H1 (cell line): ENCODE measurements around the gene ADGRV1. TPM values are rescaled to one million over a fixed set of nuclear protein-coding genes. Genes with fewer than 3 reads are reported as not detected.

Experiments used
- CTCF ChIA-PET: fragments of 300-600 bp; sonication (Branson Sonifier 250); formaldehyde crosslinking; loops from one replicate; lab custom pipeline; 2021; ENCODE audit not compliant: partially characterized antibody; lab: Charles Lee
- POLR2A ChIA-PET: fragments of 300-600 bp; sonication (Branson Sonifier 250); formaldehyde crosslinking; loops from one replicate; lab custom pipeline; 2021; ENCODE audit warnings: inconsistent platforms; ENCODE audit not compliant: partially characterized antibody; lab: Charles Lee
- DNase-seq, 2 experiments: peaks; one replicate each; pipeline versions ENCODE4 v3.0.0 to v3.0.0-alpha.2; 2010 to 2022; ENCODE audit warnings: low spot score in 2 of 2, low read depth in 1 of 2, mixed read lengths in 1 of 2
- FAIRE-seq: peaks from 2 replicates; lab custom pipeline; 2011; peaks lifted over from hg19 to GRCh38; lab: Jason Lieb, UNC
- H2AFZ ChIP-seq: 2 replicates; pipeline ENCODE4 v1.8.1; 2012; ENCODE audit warnings: low read length, inconsistent platforms
- H2AK5ac ChIP-seq: 2 replicates; pipeline ENCODE4 v1.6.1; 2013; ENCODE audit warnings: low read depth, low read length
- H2BK120ac ChIP-seq: replicated peaks from 2 replicates; pipeline ENCODE3; 2013; ENCODE audit warnings: low read depth, low read length, inconsistent platforms
- H2BK12ac ChIP-seq: 2 replicates; pipeline ENCODE4 v1.6.1; 2013; ENCODE audit warnings: low read depth, low read length
- H2BK15ac ChIP-seq: 2 replicates; pipeline ENCODE4 v1.6.1; 2013; ENCODE audit warnings: low read length
- H2BK20ac ChIP-seq: 2 replicates; pipeline ENCODE4 v1.6.1; 2013; ENCODE audit warnings: low read length
- H2BK5ac ChIP-seq: 2 replicates; pipeline ENCODE4 v1.6.1; 2013; ENCODE audit warnings: low read depth, low read length
- H3K14ac ChIP-seq: 2 replicates; pipeline ENCODE4 v1.6.1; 2013; ENCODE audit warnings: inconsistent platforms; ENCODE audit not compliant: insufficient read length
- H3K18ac ChIP-seq: 2 replicates; pipeline ENCODE4 v1.6.1; 2013; ENCODE audit warnings: low read length; ENCODE audit errors: extremely low read depth
- H3K23ac ChIP-seq: 2 replicates; pipeline ENCODE4 v1.6.1; 2013; ENCODE audit warnings: inconsistent platforms; ENCODE audit not compliant: insufficient read length
- H3K23me2 ChIP-seq: 2 replicates; pipeline ENCODE4 v1.6.1; 2013; ENCODE audit warnings: low read depth, low read length
- H3K27ac ChIP-seq: 2 replicates; pipeline ENCODE4 v1.6.1; 2011; ENCODE audit warnings: low read depth, low read length, inconsistent platforms
- H3K27me3 ChIP-seq, 4 experiments: replicated peaks in 1 of 4; 1 replicate in 1 of 4; 2 replicates in 3 of 4; pipeline versions ENCODE4 v1.6.1 to v1.8.1; 2011 to 2013; ENCODE audit warnings: low read length in 3 of 4, mild to moderate bottlenecking in 3 of 4, inconsistent platforms in 2 of 4, mixed read lengths in 2 of 4, moderate library complexity in 1 of 4; ENCODE audit not compliant: control insufficient read depth in 3 of 4, insufficient read depth in 3 of 4; ENCODE audit errors: extremely low read depth in 1 of 4
- H3K36me3 ChIP-seq, 4 experiments: 2 replicates each; pipeline versions ENCODE4 v1.6.1 to v1.8.1; 2011 to 2013; ENCODE audit warnings: mild to moderate bottlenecking in 4 of 4, low read length in 3 of 4, moderate library complexity in 2 of 4, control low read depth in 1 of 4, inconsistent platforms in 1 of 4; ENCODE audit not compliant: insufficient read depth in 4 of 4, control insufficient read depth in 2 of 4
- H3K4ac ChIP-seq: replicated peaks from 2 replicates; pipeline ENCODE3; 2013; ENCODE audit warnings: low read length, low read depth, mixed read lengths, inconsistent platforms; ENCODE audit not compliant: insufficient read length
- H3K4me1 ChIP-seq, 4 experiments: replicated peaks in 1 of 4; 1 replicate in 1 of 4; 2 replicates in 3 of 4; pipeline versions ENCODE4 v1.6.1 to v1.8.1; 2011 to 2013; ENCODE audit warnings: low read length in 3 of 4, inconsistent platforms in 2 of 4, mixed read lengths in 1 of 4; ENCODE audit not compliant: insufficient read depth in 4 of 4, control insufficient read depth in 3 of 4
- H3K4me2 ChIP-seq, 2 experiments: 2 replicates each; pipeline versions ENCODE4 v1.6.1 to v1.8.1; 2011 to 2013; ENCODE audit warnings: low read depth in 2 of 2, low read length in 2 of 2, control low read depth in 1 of 2, inconsistent platforms in 1 of 2, mild to moderate bottlenecking in 1 of 2; ENCODE audit not compliant: insufficient read depth in 1 of 2
- H3K4me3 ChIP-seq, 4 experiments: fragments of 200-600, 300-600 bp in 1 of 4; sonication (generic), shearing (Covaris generic), sonication (Bioruptor Twin) in 1 of 4; 2 replicates each; pipeline versions ENCODE4 v1.5.1 to v1.8.1; 2011 to 2016; ENCODE audit warnings: low read length in 4 of 4, low read depth in 3 of 4, control low read depth in 2 of 4, inconsistent platforms in 2 of 4, mild to moderate bottlenecking in 2 of 4, mixed read lengths in 1 of 4, moderate library complexity in 1 of 4; ENCODE audit not compliant: insufficient read depth in 2 of 4; ENCODE audit errors: extremely low read depth in 1 of 4
- H3K56ac ChIP-seq: replicated peaks from 2 replicates; pipeline ENCODE3; 2013; ENCODE audit warnings: low read depth, mild to moderate bottlenecking, mixed read lengths, low read length, inconsistent platforms; ENCODE audit not compliant: insufficient read length
- H3K79me1 ChIP-seq: 2 replicates; pipeline ENCODE4 v1.6.1; 2013; ENCODE audit warnings: low read depth, low read length, control low read depth
- H3K79me2 ChIP-seq, 2 experiments: 2 replicates each; pipeline versions ENCODE4 v1.6.1 to v1.8.1; 2012 to 2013; ENCODE audit warnings: low read length in 2 of 2, mild to moderate bottlenecking in 2 of 2, inconsistent platforms in 1 of 2; ENCODE audit not compliant: insufficient read depth in 2 of 2, control insufficient read depth in 1 of 2
- H3K9ac ChIP-seq, 4 experiments: replicated peaks in 1 of 4; 1 replicate in 1 of 4; 2 replicates in 3 of 4; pipeline versions ENCODE4 v1.6.1 to v1.8.1; 2011 to 2013; ENCODE audit warnings: low read depth in 3 of 4, low read length in 3 of 4, control low read depth in 2 of 4, mild to moderate bottlenecking in 2 of 4, moderate library complexity in 2 of 4, inconsistent platforms in 1 of 4; ENCODE audit errors: extremely low read depth in 1 of 4
- H3K9me3 ChIP-seq, 2 experiments: 2 replicates each; pipeline versions ENCODE4 v1.6.1 to v1.8.1; 2012 to 2013; ENCODE audit warnings: mild to moderate bottlenecking in 2 of 2, moderate library complexity in 2 of 2, control low read depth in 1 of 2, inconsistent platforms in 1 of 2, low read depth in 1 of 2, low read length in 1 of 2, mixed read lengths in 1 of 2; ENCODE audit not compliant: insufficient read depth in 2 of 2
- H4K20me1 ChIP-seq, 2 experiments: replicated peaks in 1 of 2; 2 replicates each; pipeline versions ENCODE3 to v1.8.1; 2011 to 2013; ENCODE audit warnings: inconsistent platforms in 2 of 2, low read length in 2 of 2, mild to moderate bottlenecking in 1 of 2; ENCODE audit not compliant: insufficient read depth in 2 of 2, control insufficient read depth in 1 of 2
- H4K5ac ChIP-seq: 2 replicates; pipeline ENCODE4 v1.6.1; 2013; ENCODE audit warnings: low read length, low read depth, mixed read lengths, inconsistent platforms; ENCODE audit not compliant: insufficient read length
- H4K8ac ChIP-seq: 2 replicates; pipeline ENCODE4 v1.8.0; 2013; ENCODE audit warnings: mild to moderate bottlenecking, moderate library complexity, low read length, inconsistent platforms; ENCODE audit not compliant: insufficient read depth; ENCODE audit errors: extremely low read depth
- H4K91ac ChIP-seq: replicated peaks from 2 replicates; pipeline ENCODE3; 2013; ENCODE audit warnings: low read length, mixed read lengths, inconsistent platforms; ENCODE audit not compliant: insufficient read length
- ATF2 ChIP-seq: IDR thresholded peaks from 2 replicates; pipeline ENCODE4 v1.6.1; 2012; ENCODE audit warnings: low read length, inconsistent platforms
- BACH1 ChIP-seq: IDR thresholded peaks from 2 replicates; pipeline ENCODE4 v1.6.1; 2012; ENCODE audit warnings: low read length, improper control_type of control experiment
- GTF2F1 ChIP-seq: IDR thresholded peaks from 2 replicates; pipeline ENCODE4 v1.6.1; 2012; ENCODE audit warnings: low read depth, low read length, improper control_type of control experiment, borderline replicate concordance
- JUND ChIP-seq: IDR thresholded peaks from 2 replicates; pipeline ENCODE4 v1.6.1; 2011; ENCODE audit warnings: mild to moderate bottlenecking, improper control_type of control experiment, low read length
- KDM1A ChIP-seq: fragments of 200-600, 300-600 bp; sonication (generic); IDR thresholded peaks from 2 replicates; pipeline ENCODE4 v1.7.1; 2016; ENCODE audit warnings: mild to moderate bottlenecking, low read length, borderline replicate concordance
- POLR2AphosphoS5 ChIP-seq: IDR thresholded peaks from 2 replicates; pipeline ENCODE4 v1.6.1; 2011; ENCODE audit warnings: low read depth, low read length
- SP4 ChIP-seq: IDR thresholded peaks from 2 replicates; pipeline ENCODE4 v1.6.1; 2012; ENCODE audit warnings: low read length, inconsistent platforms
- TEAD4 ChIP-seq: IDR thresholded peaks from 2 replicates; pipeline ENCODE4 v1.6.1; 2012; ENCODE audit warnings: low read depth, low read length, inconsistent platforms, mixed read lengths
- WGBS, 2 experiments: shearing (Covaris generic) in 1 of 2; methylation state at CpG; one replicate each; pipeline versions ENCODE4 v1.1.6 to v1.1.7; 2013 to 2015; ENCODE audit warnings: low lambda C conversion rate in 2 of 2, mixed read lengths in 2 of 2, inconsistent platforms in 1 of 2, low coverage in 1 of 2, missing lambda C conversion rate in 1 of 2; ENCODE audit not compliant: insufficient replicate concordance in 2 of 2, insufficient coverage in 1 of 2, insufficient read length in 1 of 2; ENCODE audit errors: extremely low coverage in 1 of 2, missing lambda C conversion rate in 1 of 2; 5-methylcytosine and 5-hydroxymethylcytosine counted together
- polyA plus RNA-seq, 7 experiments: library from polyadenylated mRNA; depleted of rRNA in 3 of 7; stranded (reverse) in 5 of 7; unstranded in 2 of 7; fragments of >200 nt in 5 of 7; fragments of 200-250 nt in 2 of 7; gene quantifications; 1 replicate in 5 of 7; 2 replicates in 1 of 7; 4 replicates in 1 of 7; pipeline versions ENCODE4 v1.2.1 to v1.2.3, GENCODE V29; 2011 to 2013; ENCODE audit warnings: missing spikeins in 2 of 7, mixed read lengths in 2 of 7
- total RNA-seq: library from RNA; stranded (reverse); fragmentation: NEBNext Ultra II Directional; extraction: Animal tissue kit (Norgen Biotek cat#: 25700); gene quantifications from 2 replicates; pipeline ENCODE4 v1.2.1, GENCODE V29; 2021

The ADGRV1 gene
- total and polyA plus RNA-seq, 2 of the 8 experiments (the other 6 are each of a cell fraction or from before 2014, with no cell fraction given) = 53.1 to 62.2 TPM

- H2BK5ac ChIP-seq = no peak overlapping the region
- no peak for TF ChIP-seq TEAD4
- no peak for TF ChIP-seq BACH1
- no peak for TF ChIP-seq SP4
- no peak for TF ChIP-seq GTF2F1
- no peak for TF ChIP-seq JUND
- TF ChIP-seq POLR2AphosphoS5 = no peak
- no peak for TF ChIP-seq ATF2
- no peak for TF ChIP-seq KDM1A
- no peak overlapping the region for H4K91ac ChIP-seq
- no peak overlapping the region for H3K4me3 ChIP-seq
- H2BK15ac ChIP-seq = no peak overlapping the region
- no peak overlapping the region for H3K4me2 ChIP-seq
- no peak overlapping the region for H3K4ac ChIP-seq
- H3K23ac ChIP-seq = no peak overlapping the region
- CTCF ChIA-PET = interaction anchor here (0.7 to 3.6 kb wide), 7 partner anchors 12 to 225 kb away, joined by 4 to 11 read pairs (median 5); partner anchors contain the start of gene ARRDC3
- no peak overlapping the region for H3K14ac ChIP-seq
- H3K27ac ChIP-seq = no peak overlapping the region
- no peak overlapping the region for H2BK20ac ChIP-seq
- POLR2A ChIA-PET = interaction anchor here (0.9 kb wide), 1 partner anchor 185 kb away, joined by 4 read pairs; no protein-coding TSS in a partner anchor
- H3K9me3 ChIP-seq = no peaks in the 10 kb centered on the region
- H2AK5ac ChIP-seq = no peak overlapping the region
- no peak overlapping the region for H2BK12ac ChIP-seq
- H3K18ac ChIP-seq = no peak overlapping the region
- H3K23me2 ChIP-seq = no peaks in the 10 kb centered on the region
- H4K8ac ChIP-seq = no peak overlapping the region
- H2AFZ ChIP-seq = no peak overlapping the region
- H2BK120ac ChIP-seq = no peak overlapping the region
- no peaks in the 10 kb centered on the region for H4K20me1 ChIP-seq
- H3K79me1 ChIP-seq = no peaks in the 10 kb centered on the region
- FAIRE-seq (no peak), DNase-seq (no peak)
- H3K4me1 ChIP-seq = no peaks in the 10 kb centered on the region
- no peak overlapping the region for H4K5ac ChIP-seq
- H3K27me3 ChIP-seq = no peaks in the 10 kb centered on the region
- no peaks in the 10 kb centered on the region for H3K79me2 ChIP-seq
- H3K56ac ChIP-seq = no peak overlapping the region
- WGBS, 2 experiments = 94% methylated on average over 8 of the region's 8 CpGs; no CpG with 5 or more reads in 1 of the 2 experiments
- H3K36me3 ChIP-seq = no peaks in the 10 kb centered on the region
- H3K9ac ChIP-seq = no peak overlapping the region
Measured at GRCh38 chr5:91194824-91195381, 636.3 kb downstream of the ADGRV1 start.
